CD4-positive, alpha-beta T cell treated with Interleukin-4 for 1 hour (primary cell): ENCODE data around the gene SLC46A2.
A peak's percentile ranks its signal among the peaks of the same experiment; 100 is the strongest.

Source experiments
- DNase-seq, 2 donors: peaks; one replicate each; pipeline ENCODE4 v3.0.0-alpha.2; 2020 to 2022

The SLC46A2 gene

GRCh38 chr9:112884721-112885120, 6.0 kb downstream of the SLC46A2 start:
- DNase-seq = no peak

GRCh38 chr9:112884101-112884500, 6.6 kb downstream of the SLC46A2 start:
- DNase-seq = no peak

- no peak for DNase-seq
These were observed 9.3 kb downstream of the SLC46A2 start for GRCh38 chr9:112881331-112881730.

- DNase-seq = no peak
These were observed 10.0 kb downstream of the SLC46A2 start for GRCh38 chr9:112880650-112881049.

GRCh38 chr9:112878752-112879151, 11.9 kb downstream of the SLC46A2 start:
- DNase-seq = no peak

- no peak for DNase-seq
These were observed 16.8 kb downstream of the SLC46A2 start for GRCh38 chr9:112873773-112874405.

- no peak for DNase-seq
These were observed 18.7 kb downstream of the SLC46A2 start for GRCh38 chr9:112872019-112872418.

- DNase-seq = no peak
These were observed 20.1 kb downstream of the SLC46A2 start for GRCh38 chr9:112870556-112870955.

- DNase-seq = no peak
These were observed 20.8 kb downstream of the SLC46A2 start for GRCh38 chr9:112869917-112870316.

- DNase-seq = no peak
These were observed 21.6 kb downstream of the SLC46A2 start for GRCh38 chr9:112869041-112869529.

- no peak for DNase-seq
These were observed 22.2 kb downstream of the SLC46A2 start for GRCh38 chr9:112868461-112868860.

GRCh38 chr9:112867275-112867991, 23.2 kb downstream of the SLC46A2 start:
- peak in 1 of 2 donors; percentile 39 for DNase-seq

GRCh38 chr9:112866662-112867274, 23.9 kb downstream of the SLC46A2 start:
- DNase-seq = no peak

- no peak for DNase-seq
These were observed 25.7 kb downstream of the SLC46A2 start for GRCh38 chr9:112864982-112865381.

GRCh38 chr9:112864403-112864802, 26.3 kb downstream of the SLC46A2 start:
- no peak for DNase-seq

GRCh38 chr9:112863746-112864145, 26.9 kb downstream of the SLC46A2 start:
- DNase-seq = no peak

- DNase-seq = peak in 1 of 2 donors; percentile 28
These were observed 27.5 kb downstream of the SLC46A2 start for GRCh38 chr9:112863214-112863613.

GRCh38 chr9:112861638-112862555, 28.8 kb downstream of the SLC46A2 start:
- DNase-seq = peak in 1 of 2 donors; percentile 61

- no peak for DNase-seq
These were observed 29.5 kb downstream of the SLC46A2 start for GRCh38 chr9:112861155-112861554.

- no peak for DNase-seq
These were observed 30.2 kb downstream of the SLC46A2 start for GRCh38 chr9:112860451-112860850.

- DNase-seq = peak in 1 of 2 donors; percentile 54
These were observed 32.0 kb downstream of the SLC46A2 start for GRCh38 chr9:112858625-112859147.

- no peak for DNase-seq
These were observed 32.7 kb downstream of the SLC46A2 start for GRCh38 chr9:112858005-112858404.

- no peak for DNase-seq
These were observed 33.8 kb downstream of the SLC46A2 start for GRCh38 chr9:112856843-112857242.
